Measurements from ENCODE around the gene CIAO2B.

CIAO2B gene

DNA sequence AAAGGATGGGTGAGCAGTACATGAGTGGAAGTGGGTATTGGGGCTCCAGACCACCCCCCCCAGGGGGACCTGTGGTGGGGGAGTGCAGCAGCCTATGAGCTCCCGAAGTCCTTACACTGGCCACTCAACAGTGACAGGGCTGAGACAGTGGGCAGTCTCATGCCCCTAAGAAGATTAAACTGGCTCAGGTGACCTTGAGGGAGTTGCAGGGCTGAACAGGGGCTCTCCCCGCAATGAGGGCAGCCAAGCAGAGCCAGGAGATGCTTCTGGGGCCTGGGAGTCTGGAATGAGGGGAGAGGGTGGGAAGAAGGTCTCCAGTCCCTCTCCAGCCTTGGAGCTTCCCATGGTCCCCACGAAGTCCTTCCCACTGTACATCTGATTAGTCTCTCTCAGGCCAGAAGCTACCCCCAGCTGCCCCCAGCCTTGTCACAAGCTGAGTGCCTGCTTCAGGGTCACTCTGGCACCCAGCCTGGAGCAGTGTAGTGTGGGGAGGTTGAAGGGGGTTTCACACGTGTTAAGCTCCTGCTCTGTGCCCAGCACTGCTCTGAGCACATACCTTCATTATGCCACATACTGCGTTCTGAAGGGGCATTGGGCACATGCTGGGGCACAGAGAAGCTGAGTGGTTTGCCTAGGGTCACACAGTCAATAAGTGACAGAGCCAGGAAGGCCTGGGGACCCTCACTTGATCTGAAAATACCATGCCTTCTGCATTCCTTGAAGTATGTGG is 14.5 kb downstream of the CIAO2B start:
- TF ChIP-seq ARNTL (CRISPR knock-in tag; IDR thresholded peaks at IDR 0.05; ENCODE audit: borderline replicate concordance, low read depth) (no peak), GLIS3 (CRISPR knock-in tag; IDR thresholded peaks at IDR 0.05) (no peak), RARB (CRISPR knock-in tag; IDR thresholded peaks at IDR 0.05) (no peak), TCF4 (CRISPR knock-in tag; IDR thresholded peaks at IDR 0.05; ENCODE audit: borderline replicate concordance) (no peak), ZFP3 (CRISPR knock-in tag; IDR thresholded peaks at IDR 0.05) (no peak), OSR1 (CRISPR knock-in tag; IDR thresholded peaks at IDR 0.05) (no peak), ZNF8 (CRISPR knock-in tag; IDR thresholded peaks at IDR 0.05) (no peak), ZNF70 (CRISPR knock-in tag; IDR thresholded peaks at IDR 0.05) (no peak), PPARA (CRISPR knock-in tag; IDR thresholded peaks at IDR 0.05; ENCODE audit: borderline replicate concordance) (no peak), BACH2 (CRISPR knock-in tag; IDR thresholded peaks at IDR 0.05; ENCODE audit: borderline replicate concordance) (no peak), ISL1 (CRISPR knock-in tag; IDR thresholded peaks at IDR 0.05) (no peak), ZNF565 (CRISPR knock-in tag; conservative IDR thresholded peaks at IDR 0.05; ENCODE audit: low read depth) (no peak), CREB5 (CRISPR knock-in tag; IDR thresholded peaks at IDR 0.05; ENCODE audit: low read depth) (no peak), SNAI2 (CRISPR knock-in tag; IDR thresholded peaks at IDR 0.05) (no peak), ZC3H10 (CRISPR knock-in tag; IDR thresholded peaks at IDR 0.05) (no peak), TOX (CRISPR knock-in tag; IDR thresholded peaks at IDR 0.05; ENCODE audit: borderline replicate concordance) (no peak), ESRRG (CRISPR knock-in tag; IDR thresholded peaks at IDR 0.05) (no peak)
- TF ChIP-seq, protein P1, sequence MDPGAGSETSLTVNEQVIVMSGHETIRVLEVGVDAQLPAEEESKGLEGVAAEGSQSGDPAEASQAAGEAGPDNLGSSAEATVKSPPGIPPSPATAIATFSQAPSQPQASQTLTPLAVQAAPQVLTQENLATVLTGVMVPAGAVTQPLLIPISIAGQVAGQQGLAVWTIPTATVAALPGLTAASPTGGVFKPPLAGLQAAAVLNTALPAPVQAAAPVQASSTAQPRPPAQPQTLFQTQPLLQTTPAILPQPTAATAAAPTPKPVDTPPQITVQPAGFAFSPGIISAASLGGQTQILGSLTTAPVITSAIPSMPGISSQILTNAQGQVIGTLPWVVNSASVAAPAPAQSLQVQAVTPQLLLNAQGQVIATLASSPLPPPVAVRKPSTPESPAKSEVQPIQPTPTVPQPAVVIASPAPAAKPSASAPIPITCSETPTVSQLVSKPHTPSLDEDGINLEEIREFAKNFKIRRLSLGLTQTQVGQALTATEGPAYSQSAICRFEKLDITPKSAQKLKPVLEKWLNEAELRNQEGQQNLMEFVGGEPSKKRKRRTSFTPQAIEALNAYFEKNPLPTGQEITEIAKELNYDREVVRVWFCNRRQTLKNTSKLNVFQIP (CRISPR knock-in tag; IDR thresholded peaks at IDR 0.05; ENCODE audit: borderline replicate concordance, low read depth) = no peak
- TF ChIP-seq, protein P2, sequence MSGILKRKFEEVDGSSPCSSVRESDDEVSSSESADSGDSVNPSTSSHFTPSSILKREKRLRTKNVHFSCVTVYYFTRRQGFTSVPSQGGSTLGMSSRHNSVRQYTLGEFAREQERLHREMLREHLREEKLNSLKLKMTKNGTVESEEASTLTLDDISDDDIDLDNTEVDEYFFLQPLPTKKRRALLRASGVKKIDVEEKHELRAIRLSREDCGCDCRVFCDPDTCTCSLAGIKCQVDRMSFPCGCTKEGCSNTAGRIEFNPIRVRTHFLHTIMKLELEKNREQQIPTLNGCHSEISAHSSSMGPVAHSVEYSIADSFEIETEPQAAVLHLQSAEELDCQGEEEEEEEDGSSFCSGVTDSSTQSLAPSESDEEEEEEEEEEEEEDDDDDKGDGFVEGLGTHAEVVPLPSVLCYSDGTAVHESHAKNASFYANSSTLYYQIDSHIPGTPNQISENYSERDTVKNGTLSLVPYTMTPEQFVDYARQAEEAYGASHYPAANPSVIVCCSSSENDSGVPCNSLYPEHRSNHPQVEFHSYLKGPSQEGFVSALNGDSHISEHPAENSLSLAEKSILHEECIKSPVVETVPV (CRISPR knock-in tag; IDR thresholded peaks at IDR 0.05) = no peak
- TF ChIP-seq, protein P3, sequence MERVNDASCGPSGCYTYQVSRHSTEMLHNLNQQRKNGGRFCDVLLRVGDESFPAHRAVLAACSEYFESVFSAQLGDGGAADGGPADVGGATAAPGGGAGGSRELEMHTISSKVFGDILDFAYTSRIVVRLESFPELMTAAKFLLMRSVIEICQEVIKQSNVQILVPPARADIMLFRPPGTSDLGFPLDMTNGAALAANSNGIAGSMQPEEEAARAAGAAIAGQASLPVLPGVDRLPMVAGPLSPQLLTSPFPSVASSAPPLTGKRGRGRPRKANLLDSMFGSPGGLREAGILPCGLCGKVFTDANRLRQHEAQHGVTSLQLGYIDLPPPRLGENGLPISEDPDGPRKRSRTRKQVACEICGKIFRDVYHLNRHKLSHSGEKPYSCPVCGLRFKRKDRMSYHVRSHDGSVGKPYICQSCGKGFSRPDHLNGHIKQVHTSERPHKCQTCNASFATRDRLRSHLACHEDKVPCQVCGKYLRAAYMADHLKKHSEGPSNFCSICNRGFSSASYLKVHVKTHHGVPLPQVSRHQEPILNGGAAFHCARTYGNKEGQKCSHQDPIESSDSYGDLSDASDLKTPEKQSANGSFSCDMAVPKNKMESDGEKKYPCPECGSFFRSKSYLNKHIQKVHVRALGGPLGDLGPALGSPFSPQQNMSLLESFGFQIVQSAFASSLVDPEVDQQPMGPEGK (CRISPR knock-in tag; IDR thresholded peaks at IDR 0.05; ENCODE audit: borderline replicate concordance) = no peak
- no peak; the same call in 2 of the 3 replicates for ATAC-seq

DNA sequence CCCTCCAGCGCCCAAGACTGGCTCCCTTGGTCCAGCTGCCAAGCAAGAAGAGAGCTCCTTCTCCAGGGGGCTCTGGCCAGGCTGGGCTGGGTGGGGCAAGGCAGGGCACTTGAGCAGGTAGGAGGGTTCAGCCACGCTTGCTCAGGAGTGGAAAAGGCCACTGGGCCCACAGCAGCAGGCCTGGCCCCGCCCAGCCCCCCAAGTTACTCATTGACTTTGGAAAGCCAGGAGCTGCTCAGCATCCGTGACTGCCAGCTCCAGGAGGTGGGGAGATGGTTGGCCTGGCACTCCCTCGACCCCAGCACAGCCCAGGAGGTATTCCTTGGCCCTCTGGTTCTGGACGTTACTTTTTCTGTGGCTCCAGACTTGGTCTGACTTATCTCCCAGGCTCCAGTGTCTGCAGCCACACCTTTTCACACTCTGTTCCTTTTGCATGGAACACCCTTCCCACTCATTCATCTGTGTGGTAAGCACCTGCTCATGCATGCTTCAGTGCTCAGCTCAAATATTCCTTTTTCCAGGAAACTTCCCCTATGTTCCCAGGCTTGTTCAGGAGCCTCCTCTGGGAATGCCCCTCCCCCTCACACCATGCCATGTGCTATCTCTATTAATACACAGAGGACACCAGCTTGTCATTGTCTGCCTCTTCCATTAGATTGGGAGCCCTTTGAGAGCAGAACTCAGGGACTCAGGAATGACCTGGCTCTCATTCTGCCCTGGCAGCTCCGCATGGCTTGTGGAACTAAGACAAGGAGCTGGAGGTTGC is 15.2 kb downstream of the CIAO2B start, which contains the start of gene CDH16:
Gene CDH16 (minus strand): TSS at position 83 of the 766 bp plus-strand sequence. CDS start 820 bp downstream, outside the sequence.
- ATAC-seq = no peak
- TF ChIP-seq GLIS3 (CRISPR knock-in tag; IDR thresholded peaks at IDR 0.05) (no peak), TSHZ2 (CRISPR knock-in tag; IDR thresholded peaks at IDR 0.05) (no peak), ZNF70 (CRISPR knock-in tag; IDR thresholded peaks at IDR 0.05) (no peak), PPARA (CRISPR knock-in tag; IDR thresholded peaks at IDR 0.05; ENCODE audit: borderline replicate concordance) (no peak), ESRRG (CRISPR knock-in tag; IDR thresholded peaks at IDR 0.05) (no peak), CSDC2 (CRISPR knock-in tag; IDR thresholded peaks at IDR 0.05) (no peak), BACH2 (CRISPR knock-in tag; IDR thresholded peaks at IDR 0.05; ENCODE audit: borderline replicate concordance) (no peak), ISL1 (CRISPR knock-in tag; IDR thresholded peaks at IDR 0.05) (no peak), RARB (CRISPR knock-in tag; IDR thresholded peaks at IDR 0.05) (no peak), ZFP3 (CRISPR knock-in tag; IDR thresholded peaks at IDR 0.05) (no peak), ZFP30 (CRISPR knock-in tag; IDR thresholded peaks at IDR 0.05) (no peak), ARNTL (CRISPR knock-in tag; IDR thresholded peaks at IDR 0.05; ENCODE audit: borderline replicate concordance, low read depth) (no peak), CREB5 (CRISPR knock-in tag; IDR thresholded peaks at IDR 0.05; ENCODE audit: low read depth) (no peak), TOX (CRISPR knock-in tag; IDR thresholded peaks at IDR 0.05; ENCODE audit: borderline replicate concordance) (no peak)
- TF ChIP-seq, protein P3 (CRISPR knock-in tag; IDR thresholded peaks at IDR 0.05; ENCODE audit: borderline replicate concordance) = no peak
- TF ChIP-seq, protein P2 (CRISPR knock-in tag; IDR thresholded peaks at IDR 0.05) = no peak
